A673 (cell line): ENCODE measurements around the gene UBE2J2. TPM values are rescaled to one million over a fixed set of nuclear protein-coding genes. Genes with fewer than 3 reads are reported as not detected.
"Not testable (repeated sequence)": the region's sequence is repeated elsewhere in the genome, so short reads cannot be mapped to it uniquely, and the experiment has no call there.

Source experiments
- BruUV-seq: library from RNA; stranded (reverse); fragments of 400-500 nt; replicated peaks from 2 replicates; lab custom pipeline; 2021; lab: Mats Ljungman, UMichigan
- CTCF ChIA-PET: fragments of 300-600 bp; sonication (Branson Sonifier 250); formaldehyde crosslinking; loops from one replicate; lab custom pipeline; 2022; ENCODE audit warnings: antibody characterized with exemption; lab: Charles Lee
- POLR2A ChIA-PET: fragments of 300-600 bp; sonication (Branson Sonifier 250); formaldehyde crosslinking; loops from one replicate; lab custom pipeline; 2022; ENCODE audit warnings: antibody characterized with exemption; ENCODE audit not compliant: low non-redundant PET; lab: Charles Lee
- DNase-seq: peaks from one replicate; pipeline ENCODE4 v3.0.0-alpha.2; 2015; ENCODE audit warnings: low spot score
- H3K27ac ChIP-seq: fragments of 200-600 bp; sonication (generic); 2 replicates; pipeline ENCODE4 v1.5.1; 2016; ENCODE audit warnings: mixed run types, low read depth, mild to moderate bottlenecking, mixed read lengths, antibody characterized with exemption, low read length; ENCODE audit not compliant: poor library complexity, severe bottlenecking
- H3K27me3 ChIP-seq: fragments of 200-600 bp; sonication (generic); replicated peaks from 2 replicates; pipeline ENCODE4 v1.6.1; 2017; ENCODE audit warnings: mixed run types, low read depth, mild to moderate bottlenecking, mixed read lengths, antibody characterized with exemption, low read length; ENCODE audit not compliant: insufficient read depth, poor library complexity
- H3K36me3 ChIP-seq: fragments of 200-600 bp; sonication (generic); 2 replicates; pipeline ENCODE4 v1.6.1; 2016; ENCODE audit warnings: mixed run types, mild to moderate bottlenecking, mixed read lengths, antibody characterized with exemption, low read length; ENCODE audit not compliant: insufficient read depth, poor library complexity, severe bottlenecking
- H3K4me1 ChIP-seq: fragments of 200-600 bp; sonication (generic); 2 replicates; pipeline ENCODE4 v1.6.1; 2017; ENCODE audit warnings: mixed run types, mild to moderate bottlenecking, mixed read lengths, antibody characterized with exemption, low read length; ENCODE audit not compliant: insufficient read depth, poor library complexity, severe bottlenecking
- H3K4me3 ChIP-seq: fragments of 200-600 bp; sonication (generic); 2 replicates; pipeline ENCODE4 v1.5.1; 2016; ENCODE audit warnings: low read depth, mixed run types, mild to moderate bottlenecking, mixed read lengths, low read length; ENCODE audit not compliant: poor library complexity, severe bottlenecking
- H3K9me3 ChIP-seq: fragments of 200-600 bp; sonication (generic); 2 replicates; pipeline ENCODE4 v1.6.1; 2016; ENCODE audit warnings: mixed run types, low read depth, mild to moderate bottlenecking, mixed read lengths, antibody characterized with exemption, low read length; ENCODE audit not compliant: poor library complexity, severe bottlenecking
- EZH2 ChIP-seq: fragments of 200-600 bp; sonication (generic); IDR thresholded peaks from 2 replicates; pipeline ENCODE4 v1.6.1; 2017; ENCODE audit warnings: borderline replicate concordance, low read depth, mild to moderate bottlenecking, mixed read lengths, antibody characterized with exemption, low read length; ENCODE audit not compliant: poor library complexity, severe bottlenecking
- intact Hi-C: fragments of 100-400 bp; cut with micrococcal nuclease; formaldehyde crosslinking; loops from one replicate; pipeline ENCODE4 v1.10.0; 2022; ENCODE audit not compliant: unreplicated experiment
- total RNA-seq: library from RNA; stranded (reverse); gene quantifications from 2 replicates; pipeline ENCODE4 v1.2.3, GENCODE V29; 2021
- TF ChIP-seq, protein P1 (sequence below): fragments of 300-800, 200-600 bp; sonication (generic); conservative IDR thresholded peaks from 2 replicates; pipeline ENCODE4 v1.5.1; 2017; ENCODE audit warnings: low read depth, mild to moderate bottlenecking, antibody characterized with exemption, low read length, moderate library complexity, mixed read lengths

UBE2J2 gene
- total RNA-seq, 1 experiment from 2014 or later, result 92.8 TPM

DNA sequence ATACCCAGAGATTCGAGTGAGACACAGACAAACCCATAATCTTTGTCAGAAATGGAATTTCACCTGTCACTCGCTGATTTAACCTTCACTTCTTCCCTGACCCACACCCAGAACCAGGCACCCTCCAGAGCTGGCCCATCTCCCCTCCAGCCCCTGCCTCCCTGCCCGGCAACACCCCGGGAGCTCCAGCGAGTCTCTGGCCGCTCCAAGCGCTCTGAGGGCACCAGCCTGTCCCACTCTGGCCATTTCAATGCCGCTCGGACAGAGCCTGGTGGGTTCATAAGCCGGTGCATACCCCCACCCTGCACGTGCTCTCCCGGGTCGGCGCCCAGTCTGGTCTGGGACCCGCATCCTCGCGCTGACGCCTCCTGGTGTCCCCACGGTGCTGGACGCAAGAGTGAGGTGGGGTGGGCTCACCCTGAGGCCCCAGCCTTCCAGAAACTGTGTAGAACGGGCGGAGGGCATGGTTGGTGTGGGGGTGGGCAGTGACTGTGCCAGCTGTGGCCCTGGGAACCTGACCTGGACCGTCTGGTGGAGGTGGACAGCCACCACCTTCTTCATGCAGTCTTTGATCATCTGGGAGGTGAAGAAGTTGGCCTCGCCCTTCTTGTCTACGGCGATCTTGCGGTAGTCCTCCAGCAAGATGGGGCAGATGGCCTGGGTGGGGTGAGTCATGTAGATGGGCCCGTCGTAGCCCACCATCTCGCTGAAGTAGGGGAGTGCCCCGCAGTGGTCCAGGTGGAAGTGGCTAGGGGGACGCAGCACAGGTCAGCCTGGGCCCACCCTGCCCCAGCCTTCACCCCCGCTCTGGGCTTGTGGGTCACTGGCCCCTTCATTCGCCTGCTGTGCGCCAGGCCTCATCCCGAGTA, 45.4 kb upstream of the UBE2J2 start:
- peak overlapping the region; percentile 47 for H3K27ac ChIP-seq
- DNase-seq, result no peak

DNA sequence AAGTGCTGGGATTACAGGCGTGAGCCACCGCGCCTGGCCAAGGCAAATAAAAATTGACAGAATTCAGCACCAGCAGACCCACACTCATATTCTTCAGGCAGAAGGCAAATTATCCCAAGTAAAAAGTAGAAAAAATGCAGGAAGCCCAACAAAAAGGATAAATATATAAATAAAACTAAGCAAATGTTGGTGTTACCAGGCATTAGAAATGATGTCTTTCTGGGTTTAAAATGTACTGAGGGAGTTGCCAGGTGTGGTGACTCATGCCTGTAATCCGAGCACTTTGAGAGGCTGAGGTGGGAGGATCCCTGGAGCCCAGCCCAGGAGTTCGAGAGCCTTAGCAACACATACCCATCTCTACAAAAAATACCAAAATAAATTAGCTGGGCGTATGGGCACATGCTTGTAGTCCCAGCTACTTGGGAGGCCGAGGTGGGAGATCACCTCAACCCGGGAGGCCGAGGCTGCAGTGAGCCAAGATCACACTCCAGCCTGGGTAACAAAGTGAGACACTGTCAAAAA, 44.5 kb upstream of the UBE2J2 start:
- H3K36me3 ChIP-seq, result peaks cover 56% of the 10 kb centered on the region
- intact Hi-C loops, result no loop called here

More for the DNA sequence above, 45.4 kb upstream of the UBE2J2 start:
- no peaks in the 10 kb centered on the region for H3K27me3 ChIP-seq
- peaks cover 14% of the 10 kb centered on the region for H3K4me1 ChIP-seq
- TF ChIP-seq EZH2, result no peak
- TF ChIP-seq, protein P1, sequence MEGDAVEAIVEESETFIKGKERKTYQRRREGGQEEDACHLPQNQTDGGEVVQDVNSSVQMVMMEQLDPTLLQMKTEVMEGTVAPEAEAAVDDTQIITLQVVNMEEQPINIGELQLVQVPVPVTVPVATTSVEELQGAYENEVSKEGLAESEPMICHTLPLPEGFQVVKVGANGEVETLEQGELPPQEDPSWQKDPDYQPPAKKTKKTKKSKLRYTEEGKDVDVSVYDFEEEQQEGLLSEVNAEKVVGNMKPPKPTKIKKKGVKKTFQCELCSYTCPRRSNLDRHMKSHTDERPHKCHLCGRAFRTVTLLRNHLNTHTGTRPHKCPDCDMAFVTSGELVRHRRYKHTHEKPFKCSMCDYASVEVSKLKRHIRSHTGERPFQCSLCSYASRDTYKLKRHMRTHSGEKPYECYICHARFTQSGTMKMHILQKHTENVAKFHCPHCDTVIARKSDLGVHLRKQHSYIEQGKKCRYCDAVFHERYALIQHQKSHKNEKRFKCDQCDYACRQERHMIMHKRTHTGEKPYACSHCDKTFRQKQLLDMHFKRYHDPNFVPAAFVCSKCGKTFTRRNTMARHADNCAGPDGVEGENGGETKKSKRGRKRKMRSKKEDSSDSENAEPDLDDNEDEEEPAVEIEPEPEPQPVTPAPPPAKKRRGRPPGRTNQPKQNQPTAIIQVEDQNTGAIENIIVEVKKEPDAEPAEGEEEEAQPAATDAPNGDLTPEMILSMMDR, result no peak
- intact Hi-C loops, result no loop called here
- no TSS peak for BruUV-seq
- no peaks in the 10 kb centered on the region for H3K9me3 ChIP-seq
- ChIA-PET POLR2A (no interaction called here), CTCF (no interaction called here)
- H3K36me3 ChIP-seq, result peaks cover 48% of the 10 kb centered on the region
- no peak overlapping the region for H3K4me3 ChIP-seq

DNA sequence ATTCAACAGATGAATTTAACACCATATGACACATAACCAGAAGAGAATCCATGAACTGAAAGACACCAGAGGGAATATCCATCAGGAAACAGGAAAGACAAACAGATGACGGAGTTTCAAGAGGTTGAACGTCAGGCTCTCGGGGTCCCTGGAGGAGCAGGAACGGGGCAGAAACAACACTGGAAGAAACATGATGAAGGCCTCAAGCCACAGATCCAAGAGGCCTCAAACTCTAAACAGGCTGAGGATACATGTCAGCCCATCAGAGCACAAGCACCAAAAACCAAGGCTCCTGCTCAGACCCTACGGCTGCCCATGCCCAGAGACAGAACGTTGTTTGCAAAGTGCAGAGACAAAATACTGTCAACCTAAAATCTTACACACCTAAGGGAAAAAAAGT, 43.8 kb upstream of the UBE2J2 start:
- intact Hi-C loops, result no loop called here
- H3K4me1 ChIP-seq, result peaks cover 14% of the 10 kb centered on the region
- no peak for TF ChIP-seq EZH2
- TF ChIP-seq, protein P1, result no peak
- BruUV-seq, result TSS peak; percentile 59
- H3K27ac ChIP-seq, result no peak overlapping the region
- no peak for DNase-seq
- CTCF ChIA-PET, result no interaction called here
- H3K27me3 ChIP-seq, result no peaks in the 10 kb centered on the region
- H3K36me3 ChIP-seq, result peaks cover 63% of the 10 kb centered on the region
- no peak overlapping the region for H3K4me3 ChIP-seq
- POLR2A ChIA-PET, result no interaction called here
- no peaks in the 10 kb centered on the region for H3K9me3 ChIP-seq

More for the DNA sequence above, 44.5 kb upstream of the UBE2J2 start:
- Histone ChIP-seq H3K27me3 (no peaks in the 10 kb centered on the region), H3K4me1 (peaks cover 14% of the 10 kb centered on the region), H3K27ac (peak overlapping the region; percentile 47), H3K4me3 (no peak overlapping the region), H3K9me3 (no peaks in the 10 kb centered on the region)
- POLR2A ChIA-PET, result no interaction called here
- BruUV-seq, result no TSS peak
- CTCF ChIA-PET, result no interaction called here
- DNase-seq, result peak; percentile 83
- TF ChIP-seq, protein P1, result no peak
- TF ChIP-seq EZH2, result no peak

DNA sequence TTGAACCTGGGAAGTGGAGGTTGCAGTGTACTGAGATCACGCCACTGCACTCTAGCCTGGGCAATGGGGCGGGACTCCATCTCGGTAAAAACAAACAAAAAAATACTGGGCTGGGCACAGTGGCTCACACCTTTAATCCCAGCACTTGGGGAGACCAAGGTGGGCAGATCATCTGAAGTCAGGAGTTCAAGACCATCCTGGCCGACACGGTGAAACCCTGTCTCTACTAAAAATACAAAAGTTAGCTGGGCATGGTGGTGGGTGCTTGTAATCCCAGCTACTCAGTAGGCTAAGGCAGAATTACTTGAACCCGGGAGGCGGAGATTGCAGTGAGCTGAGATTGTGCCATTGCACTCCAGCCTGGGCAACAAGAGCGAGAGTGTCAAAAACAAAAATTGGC, 42.5 kb upstream of the UBE2J2 start:
- CTCF ChIA-PET, result not testable (repeated sequence)

More for the DNA sequence above, 42.5 kb upstream of the UBE2J2 start:
- DNase-seq, POLR2A ChIA-PET, intact Hi-C loops, H3K27ac ChIP-seq, H3K9me3 ChIP-seq, H3K4me3 ChIP-seq, BruUV-seq, H3K27me3 ChIP-seq: not testable (repeated sequence)
- Histone ChIP-seq H3K36me3 (peaks cover 66% of the 10 kb centered on the region), H3K4me1 (peaks cover 14% of the 10 kb centered on the region)
